ENCODE data around the gene PDF.
A peak's percentile ranks its signal among the peaks of the same experiment; 100 is the strongest.

PDF gene

GRCh38 chr16:69319826-69320739 lies 10.3 kb downstream of the PDF start:
- no peak overlapping the region for H3K27ac ChIP-seq (ENCODE audit: low read depth, low read length)
- H3K4me1 ChIP-seq (ENCODE audit: control insufficient read depth, insufficient read depth, low read length): no peaks in the 10 kb centered on the region
- H3K4me3 ChIP-seq (ENCODE audit: low read length): no peak overlapping the region
- no peaks in the 10 kb centered on the region for H3K27me3 ChIP-seq (ENCODE audit: control insufficient read depth, insufficient read depth, low read length)
- peaks cover 71% of the 10 kb centered on the region for H3K36me3 ChIP-seq (ENCODE audit: control insufficient read depth, insufficient read depth, low read length)
- H3K9ac ChIP-seq (ENCODE audit: low read length): no peak overlapping the region

- H3K36me3 ChIP-seq (ENCODE audit: control insufficient read depth, insufficient read depth, low read length): peaks cover 70% of the 10 kb centered on the region
- no peak overlapping the region for H3K4me3 ChIP-seq (ENCODE audit: low read length)
- no peaks in the 10 kb centered on the region for H3K4me1 ChIP-seq (ENCODE audit: control insufficient read depth, insufficient read depth, low read length)
- H3K27ac ChIP-seq (ENCODE audit: low read depth, low read length): no peak overlapping the region
- no peak overlapping the region for H3K9ac ChIP-seq (ENCODE audit: low read length)
- no peaks in the 10 kb centered on the region for H3K27me3 ChIP-seq (ENCODE audit: control insufficient read depth, insufficient read depth, low read length)
Observed at GRCh38 chr16:69319381-69319780, 11.0 kb downstream of the PDF start.

- no peaks in the 10 kb centered on the region for H3K27me3 ChIP-seq (ENCODE audit: control insufficient read depth, insufficient read depth, low read length)
- H3K4me1 ChIP-seq (ENCODE audit: control insufficient read depth, insufficient read depth, low read length): no peaks in the 10 kb centered on the region
- no peak overlapping the region for H3K27ac ChIP-seq (ENCODE audit: low read depth, low read length)
- H3K9ac ChIP-seq (ENCODE audit: low read length): no peak overlapping the region
- H3K4me3 ChIP-seq (ENCODE audit: low read length): no peak overlapping the region
- peaks cover 67% of the 10 kb centered on the region for H3K36me3 ChIP-seq (ENCODE audit: control insufficient read depth, insufficient read depth, low read length)
Observed at GRCh38 chr16:69318911-69319289, 11.5 kb downstream of the PDF start.

GRCh38 chr16:69318177-69318910 lies 12.0 kb downstream of the PDF start:
- no peaks in the 10 kb centered on the region for H3K4me1 ChIP-seq (ENCODE audit: control insufficient read depth, insufficient read depth, low read length)
- no peak overlapping the region for H3K27ac ChIP-seq (ENCODE audit: low read depth, low read length)
- H3K36me3 ChIP-seq (ENCODE audit: control insufficient read depth, insufficient read depth, low read length): peaks cover 66% of the 10 kb centered on the region
- no peaks in the 10 kb centered on the region for H3K27me3 ChIP-seq (ENCODE audit: control insufficient read depth, insufficient read depth, low read length)
- H3K9ac ChIP-seq (ENCODE audit: low read length): no peak overlapping the region
- no peak overlapping the region for H3K4me3 ChIP-seq (ENCODE audit: low read length)

- no peaks in the 10 kb centered on the region for H3K4me1 ChIP-seq (ENCODE audit: control insufficient read depth, insufficient read depth, low read length)
- no peaks in the 10 kb centered on the region for H3K27me3 ChIP-seq (ENCODE audit: control insufficient read depth, insufficient read depth, low read length)
- H3K4me3 ChIP-seq (ENCODE audit: low read length): no peak overlapping the region
- peaks cover 50% of the 10 kb centered on the region for H3K36me3 ChIP-seq (ENCODE audit: control insufficient read depth, insufficient read depth, low read length)
- H3K9ac ChIP-seq (ENCODE audit: low read length): no peak overlapping the region
- H3K27ac ChIP-seq (ENCODE audit: low read depth, low read length): no peak overlapping the region
Observed at GRCh38 chr16:69316595-69317034, 13.8 kb downstream of the PDF start.

- Histone ChIP-seq H3K4me1 (ENCODE audit: control insufficient read depth, insufficient read depth, low read length) (peaks cover 1% of the 10 kb centered on the region), H3K27me3 (ENCODE audit: control insufficient read depth, insufficient read depth, low read length) (no peaks in the 10 kb centered on the region), H3K9ac (ENCODE audit: low read length) (no peak overlapping the region), H3K4me3 (ENCODE audit: low read length) (no peak overlapping the region), H3K27ac (ENCODE audit: low read depth, low read length) (no peak overlapping the region), H3K36me3 (ENCODE audit: control insufficient read depth, insufficient read depth, low read length) (peaks cover 42% of the 10 kb centered on the region)
Observed at GRCh38 chr16:69315486-69316311, 14.7 kb downstream of the PDF start.

GRCh38 chr16:69314534-69314933 lies 15.9 kb downstream of the PDF start:
- Histone ChIP-seq H3K4me3 (ENCODE audit: low read length) (no peak overlapping the region), H3K27me3 (ENCODE audit: control insufficient read depth, insufficient read depth, low read length) (no peaks in the 10 kb centered on the region), H3K36me3 (ENCODE audit: control insufficient read depth, insufficient read depth, low read length) (peaks cover 30% of the 10 kb centered on the region), H3K9ac (ENCODE audit: low read length) (no peak overlapping the region), H3K27ac (ENCODE audit: low read depth, low read length) (no peak overlapping the region), H3K4me1 (ENCODE audit: control insufficient read depth, insufficient read depth, low read length) (peaks cover 5% of the 10 kb centered on the region)

GRCh38 chr16:69313469-69313868 lies 16.9 kb downstream of the PDF start:
- H3K27ac ChIP-seq (ENCODE audit: low read depth, low read length): no peak overlapping the region
- no peak overlapping the region for H3K9ac ChIP-seq (ENCODE audit: low read length)
- H3K4me1 ChIP-seq (ENCODE audit: control insufficient read depth, insufficient read depth, low read length): peaks cover 5% of the 10 kb centered on the region
- no peaks in the 10 kb centered on the region for H3K27me3 ChIP-seq (ENCODE audit: control insufficient read depth, insufficient read depth, low read length)
- peaks cover 20% of the 10 kb centered on the region for H3K36me3 ChIP-seq (ENCODE audit: control insufficient read depth, insufficient read depth, low read length)
- H3K4me3 ChIP-seq (ENCODE audit: low read length): no peak overlapping the region

GRCh38 chr16:69311533-69312387 lies 18.6 kb downstream of the PDF start:
- Histone ChIP-seq H3K9ac (ENCODE audit: low read length) (peak overlapping the region; percentile 46), H3K4me1 (ENCODE audit: control insufficient read depth, insufficient read depth, low read length) (peaks cover 5% of the 10 kb centered on the region), H3K4me3 (ENCODE audit: low read length) (peak overlapping the region; percentile 89), H3K27me3 (ENCODE audit: control insufficient read depth, insufficient read depth, low read length) (no peaks in the 10 kb centered on the region), H3K36me3 (ENCODE audit: control insufficient read depth, insufficient read depth, low read length) (peaks cover 13% of the 10 kb centered on the region), H3K27ac (ENCODE audit: low read depth, low read length) (peak overlapping the region; percentile 83)

- Histone ChIP-seq H3K4me3 (ENCODE audit: low read length) (peak within 1 kb of the TSS; percentile 89), H3K9ac (ENCODE audit: low read length) (peak within 1 kb of the TSS; percentile 46), H3K36me3 (ENCODE audit: control insufficient read depth, insufficient read depth, low read length) (peaks cover 4% of the 10 kb centered on the region), H3K27ac (ENCODE audit: low read depth, low read length) (peak within 1 kb of the TSS; percentile 83), H3K4me1 (ENCODE audit: control insufficient read depth, insufficient read depth, low read length) (peaks cover 5% of the 10 kb centered on the region), H3K27me3 (ENCODE audit: control insufficient read depth, insufficient read depth, low read length) (no peaks in the 10 kb centered on the region)
Observed at GRCh38 chr16:69310653-69311532, 19.5 kb downstream of the PDF start, which contains the start of gene VPS4A. Gene VPS4A (plus strand): TSS chr16:69311350. CDS start chr16:69311512, 162 bp downstream.

GRCh38 chr16:69309316-69309715 lies 21.1 kb downstream of the PDF start:
- H3K36me3 ChIP-seq (ENCODE audit: control insufficient read depth, insufficient read depth, low read length): no peaks in the 10 kb centered on the region
- H3K27me3 ChIP-seq (ENCODE audit: control insufficient read depth, insufficient read depth, low read length): no peaks in the 10 kb centered on the region
- H3K4me1 ChIP-seq (ENCODE audit: control insufficient read depth, insufficient read depth, low read length): peaks cover 5% of the 10 kb centered on the region
- H3K4me3 ChIP-seq (ENCODE audit: low read length): no peak overlapping the region
- H3K27ac ChIP-seq (ENCODE audit: low read depth, low read length): no peak overlapping the region
- H3K9ac ChIP-seq (ENCODE audit: low read length): no peak overlapping the region
